Vagina (tissue), 2 donors: ENCODE measurements around the gene ASPSCR1.

Experiments used
- POLR2AphosphoS5 ChIP-seq, 2 donors: sonication (generic); formaldehyde crosslinking; IDR thresholded peaks; one replicate each; pipeline ENCODE4 v1.9.0; 2017; ENCODE audit warnings: antibody characterized with exemption in 2 of 2, mild to moderate bottlenecking in 2 of 2, low read depth in 1 of 2; ENCODE audit not compliant: insufficient read depth in 1 of 2
- TF ChIP-seq, protein P1 (sequence below), 3 experiments: fragments of 450-650 bp in 2 of 3; fragments of 200-600 bp in 1 of 3; sonication (generic) in 1 of 3; IDR thresholded peaks; one replicate each; pipeline ENCODE4 v1.5.1; 2017 to 2019; ENCODE audit warnings: antibody characterized with exemption in 3 of 3, mild to moderate bottlenecking in 2 of 3, moderate library complexity in 2 of 3

GRCh38 chr17:82064433-82065192 lies 87.2 kb downstream of the ASPSCR1 start:
- TF ChIP-seq POLR2AphosphoS5 (IDR thresholded peaks at IDR 0.05; ENCODE audit: insufficient read depth in 1 of 2, low read depth in 1 of 2): no peak
- TF ChIP-seq, protein P1, sequence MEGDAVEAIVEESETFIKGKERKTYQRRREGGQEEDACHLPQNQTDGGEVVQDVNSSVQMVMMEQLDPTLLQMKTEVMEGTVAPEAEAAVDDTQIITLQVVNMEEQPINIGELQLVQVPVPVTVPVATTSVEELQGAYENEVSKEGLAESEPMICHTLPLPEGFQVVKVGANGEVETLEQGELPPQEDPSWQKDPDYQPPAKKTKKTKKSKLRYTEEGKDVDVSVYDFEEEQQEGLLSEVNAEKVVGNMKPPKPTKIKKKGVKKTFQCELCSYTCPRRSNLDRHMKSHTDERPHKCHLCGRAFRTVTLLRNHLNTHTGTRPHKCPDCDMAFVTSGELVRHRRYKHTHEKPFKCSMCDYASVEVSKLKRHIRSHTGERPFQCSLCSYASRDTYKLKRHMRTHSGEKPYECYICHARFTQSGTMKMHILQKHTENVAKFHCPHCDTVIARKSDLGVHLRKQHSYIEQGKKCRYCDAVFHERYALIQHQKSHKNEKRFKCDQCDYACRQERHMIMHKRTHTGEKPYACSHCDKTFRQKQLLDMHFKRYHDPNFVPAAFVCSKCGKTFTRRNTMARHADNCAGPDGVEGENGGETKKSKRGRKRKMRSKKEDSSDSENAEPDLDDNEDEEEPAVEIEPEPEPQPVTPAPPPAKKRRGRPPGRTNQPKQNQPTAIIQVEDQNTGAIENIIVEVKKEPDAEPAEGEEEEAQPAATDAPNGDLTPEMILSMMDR (IDR thresholded peaks at IDR 0.05): no peak
